Stimulated activated effector memory CD8-positive, alpha-beta T cell treated with anti-CD3 and anti-CD28 coated beads, Interleukin-12 subunit alpha, Interleukin-12 subunit beta, amount 100 ng/mL, for 72 hours (primary cell): ENCODE results near the gene CCBE1.

Experiments
- ATAC-seq: fragments of 150-1000 bp; cut with Tn5 transposase; 2 replicates; pipeline ENCODE4 v1.10.0; 2021
- DNase-seq, 2 donors: peaks; one replicate each; pipeline ENCODE4 v3.0.0; 2021 to 2022; ENCODE audit warnings: low spot score in 2 of 2
- H3K27ac Mint-ChIP-seq: one replicate; pipeline ENCODE4 v1.8.0; 2022; ENCODE audit warnings: mild to moderate bottlenecking, mixed read lengths
- H3K36me3 Mint-ChIP-seq: one replicate; pipeline ENCODE4 v1.8.0; 2022; ENCODE audit warnings: mild to moderate bottlenecking, mixed read lengths
- H3K4me1 Mint-ChIP-seq: one replicate; pipeline ENCODE4 v1.8.0; 2022; ENCODE audit warnings: mixed read lengths
- H3K4me3 Mint-ChIP-seq: one replicate; pipeline ENCODE4 v1.8.0; 2022; ENCODE audit warnings: mild to moderate bottlenecking, mixed read lengths
- H3K9me3 Mint-ChIP-seq: one replicate; pipeline ENCODE4 v1.8.0; 2022; ENCODE audit warnings: mixed read lengths

Gene CCBE1

DNA sequence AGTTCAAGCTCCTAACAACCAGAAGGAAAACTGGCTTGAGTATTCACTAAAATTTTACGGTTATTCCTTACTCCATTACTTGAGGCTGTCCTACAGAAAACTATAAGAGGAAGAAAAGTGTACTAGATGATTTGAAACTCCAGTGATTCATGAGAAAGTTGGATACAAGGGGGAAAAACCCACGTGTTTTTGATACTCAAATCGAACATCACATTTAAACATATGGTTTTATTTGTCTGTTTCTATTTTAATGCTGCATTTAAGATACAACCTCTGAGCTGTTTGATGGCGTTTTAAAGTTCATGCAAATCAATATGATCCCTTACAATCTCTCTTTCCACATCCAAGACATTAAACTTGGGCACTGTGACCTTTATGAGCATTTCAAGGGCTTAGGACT lies 213.1 kb downstream of the CCBE1 start:
- no peak for DNase-seq
- H3K4me1 Mint-ChIP-seq = no peaks in the 10 kb centered on the region
- H3K36me3 Mint-ChIP-seq = no peaks in the 10 kb centered on the region
- ATAC-seq = no peak
- H3K9me3 Mint-ChIP-seq = no peaks in the 10 kb centered on the region
- H3K27ac Mint-ChIP-seq = no peak overlapping the region
- no peak overlapping the region for H3K4me3 Mint-ChIP-seq

DNA sequence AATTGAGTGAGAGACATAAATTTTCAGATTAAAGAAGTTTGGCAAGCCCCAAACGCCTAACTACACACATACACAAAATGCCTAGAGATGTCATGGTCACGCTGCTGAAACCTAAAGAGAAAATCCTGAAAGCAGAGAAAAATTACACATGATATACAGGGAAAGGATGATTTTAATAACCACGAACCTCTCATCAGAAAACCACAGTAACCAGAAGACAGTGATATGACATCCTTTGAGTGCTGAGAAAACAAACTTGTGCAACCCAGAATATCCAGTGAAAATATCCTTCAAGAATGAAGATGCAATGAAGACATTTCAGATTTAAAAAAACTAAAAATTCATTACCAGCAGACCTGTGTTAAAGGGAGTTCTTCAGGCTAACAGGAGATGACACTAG lies 215.8 kb downstream of the CCBE1 start:
- Mint-ChIP-seq H3K9me3 (no peaks in the 10 kb centered on the region), H3K36me3 (no peaks in the 10 kb centered on the region), H3K4me3 (no peak overlapping the region), H3K27ac (no peak overlapping the region), H3K4me1 (no peaks in the 10 kb centered on the region)
- DNase-seq (no peak), ATAC-seq (no peak)

DNA sequence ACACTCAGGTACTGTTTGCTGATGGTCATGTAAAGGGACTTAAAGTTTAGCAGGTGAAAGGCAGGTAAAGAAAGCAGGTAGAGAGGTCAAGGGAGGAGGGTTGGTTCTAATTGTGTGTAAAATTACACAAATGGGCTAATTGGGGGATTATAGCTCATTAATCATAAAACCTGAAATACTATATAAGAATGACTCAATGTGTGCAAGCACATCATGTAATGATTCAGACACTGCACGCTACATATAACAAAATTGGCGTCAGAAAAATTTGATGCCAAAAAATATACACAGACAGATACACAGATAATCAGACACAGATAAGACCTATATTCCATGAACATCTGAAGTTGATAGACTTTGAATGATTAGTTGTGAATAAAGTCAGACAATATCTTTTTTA lies 217.4 kb downstream of the CCBE1 start:
- Mint-ChIP-seq H3K27ac (no peak overlapping the region), H3K4me1 (no peaks in the 10 kb centered on the region), H3K9me3 (no peaks in the 10 kb centered on the region), H3K36me3 (no peaks in the 10 kb centered on the region), H3K4me3 (no peak overlapping the region)
- DNase-seq = no peak
- no peak for ATAC-seq

DNA sequence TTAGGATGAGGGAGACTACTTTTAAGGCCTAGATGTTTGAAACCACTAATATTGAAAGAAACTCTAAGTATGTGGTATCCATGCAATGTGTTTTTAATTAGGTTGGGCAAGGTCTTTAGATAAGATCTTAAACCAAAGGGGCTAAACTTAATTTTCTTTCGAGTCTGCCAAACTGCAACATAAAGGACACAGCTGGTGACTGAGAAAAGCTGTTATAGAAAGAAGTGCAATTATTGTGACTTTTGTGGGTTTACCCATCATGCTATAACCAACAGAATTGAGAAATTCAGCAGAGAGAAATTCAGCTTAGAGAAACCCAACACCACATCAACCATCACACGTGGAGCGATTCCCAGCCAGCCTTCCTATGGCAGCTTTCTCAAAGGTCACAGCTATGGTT lies 218.6 kb downstream of the CCBE1 start:
- no peaks in the 10 kb centered on the region for H3K4me1 Mint-ChIP-seq
- ATAC-seq (no peak), DNase-seq (no peak)
- H3K27ac Mint-ChIP-seq = no peak overlapping the region
- no peak overlapping the region for H3K4me3 Mint-ChIP-seq
- peaks cover 3% of the 10 kb centered on the region for H3K9me3 Mint-ChIP-seq
- no peaks in the 10 kb centered on the region for H3K36me3 Mint-ChIP-seq

DNA sequence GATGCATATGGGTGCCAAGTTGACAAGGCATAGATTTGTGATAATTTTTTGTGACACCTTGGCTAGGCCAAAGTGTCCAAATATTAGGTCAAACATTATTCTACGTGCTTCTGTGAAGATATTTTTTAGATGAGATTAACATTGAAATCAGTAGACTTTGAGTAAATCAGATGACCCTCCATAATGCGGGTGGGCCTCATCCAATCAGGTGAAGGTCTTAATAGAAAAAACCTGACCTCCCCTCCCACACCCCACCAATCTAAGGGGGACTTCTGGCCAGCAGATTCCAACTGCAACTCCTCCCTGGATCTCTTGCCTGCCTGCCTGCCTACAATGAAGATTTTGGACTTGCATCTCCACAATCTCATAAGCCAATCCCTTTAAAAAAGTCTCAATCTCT lies 219.4 kb downstream of the CCBE1 start:
- no peak for ATAC-seq
- Mint-ChIP-seq H3K4me3 (no peak overlapping the region), H3K36me3 (no peaks in the 10 kb centered on the region), H3K27ac (no peak overlapping the region), H3K9me3 (peaks cover 3% of the 10 kb centered on the region), H3K4me1 (no peaks in the 10 kb centered on the region)
- DNase-seq = no peak

DNA sequence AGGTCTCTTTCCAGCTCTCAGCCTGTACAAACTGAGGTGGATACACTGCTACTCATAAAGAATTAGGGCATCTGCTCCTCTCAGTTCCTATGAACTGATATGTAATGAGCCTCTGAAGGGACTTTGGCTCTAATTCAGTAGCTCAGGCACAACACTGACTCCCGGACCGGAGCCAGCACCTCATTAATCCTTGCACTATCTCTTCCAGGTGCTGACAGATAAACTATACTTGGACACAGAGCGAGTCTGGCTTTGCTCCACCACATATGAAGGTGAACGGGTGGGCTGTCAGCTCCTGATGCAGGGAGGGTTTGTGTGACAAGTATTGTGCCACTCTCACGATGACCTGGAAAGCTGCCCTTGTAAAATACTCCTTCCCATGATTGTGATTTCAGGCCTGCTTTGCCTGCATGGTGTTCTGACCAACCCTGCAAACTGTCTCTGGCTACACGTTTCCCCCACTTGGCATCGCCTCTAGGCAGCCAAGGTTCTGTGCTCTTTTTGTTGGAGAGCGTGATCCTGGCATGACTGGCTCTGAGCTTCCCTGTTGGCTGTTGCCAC lies 226.6 kb downstream of the CCBE1 start:
- no peaks in the 10 kb centered on the region for H3K4me1 Mint-ChIP-seq
- no peak for DNase-seq
- H3K4me3 Mint-ChIP-seq = no peak overlapping the region
- ATAC-seq = no peak
- no peak overlapping the region for H3K27ac Mint-ChIP-seq
- H3K36me3 Mint-ChIP-seq = no peaks in the 10 kb centered on the region
- H3K9me3 Mint-ChIP-seq = peaks cover 3% of the 10 kb centered on the region

DNA sequence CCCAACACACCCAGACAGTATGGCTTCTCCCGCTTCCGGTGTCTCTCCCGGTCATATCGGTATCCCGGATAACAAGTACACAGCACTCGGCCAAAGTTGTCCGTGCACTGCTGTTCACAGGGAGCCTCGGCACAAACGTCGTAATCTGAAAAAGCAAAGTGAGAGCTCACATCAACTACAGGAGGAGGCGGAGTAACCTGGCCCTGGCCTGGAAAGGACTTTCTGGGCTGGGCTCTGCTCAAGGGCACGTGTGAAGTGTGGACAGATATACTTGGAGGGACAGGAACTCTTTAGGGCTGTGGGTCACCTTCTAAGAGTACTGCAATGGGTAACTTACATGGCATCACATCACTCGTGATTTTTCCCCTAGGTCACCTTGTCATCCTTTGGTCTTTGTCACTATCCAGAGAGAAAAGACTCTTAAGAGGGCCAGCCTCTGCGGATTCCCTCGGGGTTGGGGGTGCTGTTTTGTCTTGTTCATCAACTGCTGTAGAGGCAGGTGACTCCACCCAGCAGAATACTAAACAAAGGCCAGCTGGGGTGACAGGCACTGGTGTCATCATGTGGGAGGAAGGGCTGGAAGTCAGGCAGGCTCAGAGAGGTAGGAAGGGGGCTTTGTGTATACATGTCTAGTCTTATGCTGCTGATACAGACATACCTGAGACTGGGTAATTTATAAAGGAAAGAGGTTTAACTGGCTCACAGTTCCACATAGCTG lies 227.6 kb downstream of the CCBE1 start:
- Mint-ChIP-seq H3K9me3 (peaks cover 3% of the 10 kb centered on the region), H3K27ac (no peak overlapping the region), H3K4me3 (no peak overlapping the region), H3K36me3 (no peaks in the 10 kb centered on the region), H3K4me1 (no peaks in the 10 kb centered on the region)
- no peak for ATAC-seq
- no peak for DNase-seq

DNA sequence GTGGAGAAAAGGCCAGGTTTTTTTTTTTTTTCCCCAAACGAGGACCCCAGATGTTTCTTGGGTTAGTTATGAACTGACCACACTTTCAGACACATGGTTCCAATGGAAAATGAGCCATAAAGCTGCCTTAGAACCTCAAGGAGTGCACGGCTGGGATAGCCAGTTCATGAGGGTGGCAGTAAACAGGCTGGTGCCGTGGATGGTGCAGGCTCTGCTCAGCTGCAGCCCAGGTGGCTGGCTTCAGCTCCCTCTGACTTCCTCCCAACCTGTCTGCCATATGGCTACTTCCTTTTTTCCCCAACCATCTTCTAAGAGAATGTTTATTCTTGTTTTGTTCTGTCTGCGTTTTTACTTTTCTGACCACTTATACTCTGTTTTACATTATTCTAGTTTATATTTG lies 228.4 kb downstream of the CCBE1 start:
- Mint-ChIP-seq H3K36me3 (no peaks in the 10 kb centered on the region), H3K27ac (no peak overlapping the region), H3K9me3 (peaks cover 1% of the 10 kb centered on the region), H3K4me1 (no peaks in the 10 kb centered on the region), H3K4me3 (no peak overlapping the region)
- no peak for DNase-seq
- no peak for ATAC-seq

DNA sequence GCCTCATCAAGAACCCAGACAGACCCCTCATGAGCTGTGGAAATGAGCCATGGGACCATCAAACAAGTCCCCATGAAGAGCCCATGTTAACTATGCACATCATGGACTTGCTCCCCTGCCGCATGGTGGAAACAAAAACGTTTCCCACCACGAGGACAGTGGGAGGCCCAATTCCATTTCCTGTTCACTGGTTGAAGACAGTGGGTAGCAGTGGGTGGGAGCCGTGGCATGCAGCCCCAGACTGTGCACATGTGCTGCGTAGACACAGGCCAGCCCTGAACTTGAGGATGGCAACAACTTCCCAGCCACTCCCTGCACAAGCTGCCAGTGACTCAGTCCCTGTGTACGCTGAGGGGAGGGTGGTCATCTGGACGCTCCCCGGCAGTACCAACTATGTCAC lies 229.7 kb downstream of the CCBE1 start:
- Mint-ChIP-seq H3K4me3 (no peak overlapping the region), H3K27ac (no peak overlapping the region)

DNA sequence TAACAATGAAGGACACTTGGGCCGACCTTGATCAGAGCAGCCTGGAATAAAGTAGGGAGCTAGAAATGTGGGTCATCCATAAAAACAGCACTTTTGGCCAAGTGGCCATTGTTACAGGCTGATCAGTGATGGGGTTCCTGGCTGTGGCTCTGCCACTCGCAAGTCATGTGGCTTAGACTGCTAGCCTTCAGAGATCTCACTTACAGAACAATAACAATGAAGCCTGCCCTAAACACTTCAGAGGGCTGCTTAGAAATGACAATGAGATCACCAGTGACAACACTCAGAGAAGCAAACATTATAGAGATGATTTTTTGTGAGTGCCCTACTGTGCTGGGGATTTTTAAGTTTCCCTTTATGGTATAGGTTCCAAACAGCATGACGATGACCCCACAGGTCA lies 230.2 kb downstream of the CCBE1 start:
- H3K27ac Mint-ChIP-seq = no peak overlapping the region

More for the DNA sequence above, 229.7 kb downstream of the CCBE1 start:
- H3K4me1 Mint-ChIP-seq = no peaks in the 10 kb centered on the region
- ATAC-seq (no peak), DNase-seq (no peak)
- no peaks in the 10 kb centered on the region for H3K36me3 Mint-ChIP-seq
- H3K9me3 Mint-ChIP-seq = no peaks in the 10 kb centered on the region

DNA sequence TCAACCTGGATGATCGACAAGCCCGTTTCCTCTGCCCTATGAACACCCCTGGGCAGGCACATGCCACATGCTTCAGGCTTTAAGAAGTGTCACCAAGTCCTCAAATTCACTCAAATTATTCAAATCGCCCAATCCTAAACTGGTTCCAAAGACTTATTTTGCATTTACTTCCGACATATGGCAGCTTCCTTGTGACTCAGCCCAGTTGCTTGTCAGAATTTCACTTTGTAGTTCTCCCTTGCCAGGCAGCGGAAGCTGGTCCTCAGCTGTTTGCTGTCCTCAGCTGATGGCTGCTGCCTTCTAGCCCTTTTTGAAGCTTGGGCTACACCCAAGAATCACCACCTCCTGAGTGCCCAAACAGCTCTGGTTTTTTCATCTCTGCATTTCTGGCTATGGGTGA lies 232.7 kb downstream of the CCBE1 start:
- H3K27ac Mint-ChIP-seq = no peak overlapping the region
- no peaks in the 10 kb centered on the region for H3K36me3 Mint-ChIP-seq
- DNase-seq (no peak), ATAC-seq (no peak)
- no peak overlapping the region for H3K4me3 Mint-ChIP-seq
- no peaks in the 10 kb centered on the region for H3K4me1 Mint-ChIP-seq
- H3K9me3 Mint-ChIP-seq = no peaks in the 10 kb centered on the region

More for the DNA sequence above, 230.2 kb downstream of the CCBE1 start:
- no peak for ATAC-seq
- Mint-ChIP-seq H3K4me1 (no peaks in the 10 kb centered on the region), H3K36me3 (no peaks in the 10 kb centered on the region), H3K9me3 (no peaks in the 10 kb centered on the region), H3K4me3 (no peak overlapping the region)
- DNase-seq = no peak

DNA sequence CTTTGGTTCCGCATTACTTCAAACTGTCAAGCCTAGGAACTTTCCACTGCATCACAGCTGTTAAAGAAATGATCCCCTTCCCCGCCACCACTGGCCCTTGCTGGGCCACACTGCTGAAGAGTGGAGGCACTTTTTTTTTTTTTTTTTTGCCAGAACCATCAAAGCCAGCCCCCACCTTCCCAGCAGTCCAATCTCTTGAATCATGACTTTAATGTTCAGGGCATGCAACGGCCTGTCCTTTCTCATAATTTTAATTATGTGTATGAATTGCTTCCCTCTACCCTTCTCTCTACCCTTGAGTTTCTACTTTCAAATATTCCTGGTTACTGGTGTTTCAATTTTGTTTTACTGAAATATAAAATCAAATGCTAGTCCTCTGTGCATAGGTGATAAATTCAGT lies 236.1 kb downstream of the CCBE1 start:
- H3K36me3 Mint-ChIP-seq = peaks cover 5% of the 10 kb centered on the region
- no peak overlapping the region for H3K27ac Mint-ChIP-seq
- H3K4me1 Mint-ChIP-seq = no peaks in the 10 kb centered on the region
- ATAC-seq (no peak), DNase-seq (no peak)
- H3K9me3 Mint-ChIP-seq = no peaks in the 10 kb centered on the region
- no peak overlapping the region for H3K4me3 Mint-ChIP-seq

DNA sequence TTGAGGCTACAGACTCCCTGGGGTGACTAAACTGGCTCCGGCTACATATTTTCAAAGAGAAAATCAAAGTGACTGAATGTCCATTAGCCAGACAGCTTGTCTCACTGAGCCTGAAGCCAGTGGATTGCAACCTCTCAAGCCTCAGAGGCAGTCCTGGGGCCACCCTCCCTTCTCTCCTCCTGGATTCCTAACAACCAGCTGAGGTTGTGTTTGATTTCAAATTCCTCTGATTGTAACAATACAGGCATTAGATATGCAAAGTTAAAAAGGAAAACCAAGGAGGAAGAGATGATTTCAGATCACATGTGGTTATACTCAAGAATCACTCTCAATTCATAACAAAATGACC lies 237.2 kb downstream of the CCBE1 start:
- H3K27ac Mint-ChIP-seq = no peak overlapping the region
- H3K4me3 Mint-ChIP-seq = no peak overlapping the region
- no peaks in the 10 kb centered on the region for H3K9me3 Mint-ChIP-seq
- H3K4me1 Mint-ChIP-seq = no peaks in the 10 kb centered on the region
- ATAC-seq (no peak), DNase-seq (no peak)
- H3K36me3 Mint-ChIP-seq = peaks cover 5% of the 10 kb centered on the region

DNA sequence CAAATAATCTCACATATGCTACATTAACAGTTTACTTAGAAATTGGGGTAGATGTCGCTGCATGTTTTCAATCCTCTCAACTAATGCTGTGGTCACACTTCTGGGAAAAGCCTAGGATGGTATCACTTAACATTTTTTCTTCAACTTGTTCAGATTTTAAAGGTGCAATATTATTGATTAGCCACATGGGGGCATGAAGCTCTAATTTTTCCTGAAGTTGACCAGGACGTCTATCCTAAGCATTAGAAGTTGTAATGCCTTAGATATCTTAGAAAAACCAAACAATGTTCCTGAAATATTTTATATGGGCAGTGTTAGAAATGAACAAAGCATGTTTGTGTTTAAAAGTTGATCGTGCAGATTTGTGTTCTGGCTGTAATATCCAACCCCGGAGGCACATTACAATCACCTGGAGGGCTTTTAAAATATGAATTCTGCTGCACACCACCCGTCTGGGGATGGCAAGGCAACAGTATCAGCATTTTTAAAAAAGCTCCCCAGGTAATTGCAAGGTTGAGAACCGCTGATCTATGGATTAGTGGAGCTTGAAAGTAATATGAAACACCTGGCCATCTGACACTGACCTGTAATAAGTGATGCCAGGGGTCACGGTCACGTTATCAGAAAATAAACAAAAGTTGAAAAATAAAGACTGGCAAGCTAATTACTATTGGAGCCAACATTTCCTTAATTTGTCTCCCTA lies 237.7 kb downstream of the CCBE1 start:
- DNase-seq (no peak), ATAC-seq (no peak)
- Mint-ChIP-seq H3K4me3 (no peak overlapping the region), H3K27ac (no peak overlapping the region), H3K4me1 (no peaks in the 10 kb centered on the region), H3K9me3 (no peaks in the 10 kb centered on the region), H3K36me3 (peaks cover 5% of the 10 kb centered on the region)

DNA sequence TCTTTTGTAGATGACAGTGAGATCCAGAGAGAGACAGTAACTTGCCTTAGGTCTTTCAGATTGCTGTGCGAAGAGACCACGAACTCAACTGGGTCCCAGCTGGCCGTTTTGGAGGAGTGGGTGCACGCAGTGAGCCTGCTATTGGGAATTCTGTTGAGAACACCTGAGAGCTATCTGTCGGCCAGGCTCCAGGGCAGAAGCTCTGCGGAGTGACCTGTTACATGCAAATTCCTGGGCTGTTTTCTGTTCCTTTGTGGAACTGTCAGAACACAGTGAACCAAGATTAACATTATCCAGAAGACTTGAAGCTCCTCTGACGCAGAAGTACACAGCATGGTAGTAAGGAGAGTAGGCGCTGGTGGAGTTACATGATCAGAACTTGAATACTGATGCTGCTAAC lies 238.6 kb downstream of the CCBE1 start:
- Mint-ChIP-seq H3K36me3 (peaks cover 5% of the 10 kb centered on the region), H3K9me3 (no peaks in the 10 kb centered on the region), H3K4me1 (no peaks in the 10 kb centered on the region), H3K4me3 (no peak overlapping the region), H3K27ac (no peak overlapping the region)
- ATAC-seq (no peak), DNase-seq (no peak)

DNA sequence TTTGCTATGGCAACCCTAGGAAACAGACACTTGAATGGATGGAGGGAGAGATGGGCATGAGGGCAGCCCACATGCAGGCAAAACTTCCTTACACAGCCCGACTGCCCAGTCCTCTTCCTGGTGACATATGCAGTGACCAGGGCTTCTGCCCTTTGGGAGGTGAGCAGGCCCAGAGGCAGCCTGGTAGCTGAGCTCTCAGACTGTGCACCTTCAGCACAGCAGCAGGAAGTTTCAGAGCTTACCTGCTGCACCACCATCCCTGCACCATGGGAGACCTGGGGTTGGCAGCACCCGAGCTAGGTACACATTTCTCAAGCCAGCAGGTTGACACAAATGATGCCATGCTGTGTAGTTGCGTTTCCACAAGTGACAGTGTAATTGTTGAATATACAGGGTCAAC lies 240.6 kb downstream of the CCBE1 start:
- H3K9me3 Mint-ChIP-seq = no peaks in the 10 kb centered on the region
- no peak overlapping the region for H3K27ac Mint-ChIP-seq
- DNase-seq = no peak
- H3K4me3 Mint-ChIP-seq = no peak overlapping the region
- ATAC-seq = no peak
- H3K36me3 Mint-ChIP-seq = peaks cover 5% of the 10 kb centered on the region
- no peaks in the 10 kb centered on the region for H3K4me1 Mint-ChIP-seq
